ENCODE data around the gene CACNA1H.
"Not testable (repeated sequence)": the region's sequence is repeated elsewhere in the genome, so short reads cannot be mapped to it uniquely, and the experiment has no call there.

CACNA1H gene

DNA sequence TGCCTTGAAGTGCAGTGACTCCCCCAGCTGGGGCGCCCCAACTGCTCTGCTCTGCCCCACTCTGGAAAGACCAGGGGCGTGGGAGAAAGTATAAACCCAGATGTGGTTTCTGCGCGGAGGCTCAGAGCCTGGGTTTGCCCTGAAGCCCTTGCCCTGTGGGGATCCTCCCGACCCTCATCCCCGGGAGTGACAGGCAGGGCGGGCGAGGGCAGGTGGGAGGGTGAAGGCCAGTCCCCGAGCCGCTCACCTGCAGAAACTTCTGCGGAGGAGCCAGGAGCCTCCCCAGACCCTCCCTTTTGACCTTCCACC, 106.8 kb downstream of the CACNA1H start:
- no peak for FAIRE-seq
- no peak for DNase-seq (ENCODE audit: insufficient read length, low spot score)

DNA sequence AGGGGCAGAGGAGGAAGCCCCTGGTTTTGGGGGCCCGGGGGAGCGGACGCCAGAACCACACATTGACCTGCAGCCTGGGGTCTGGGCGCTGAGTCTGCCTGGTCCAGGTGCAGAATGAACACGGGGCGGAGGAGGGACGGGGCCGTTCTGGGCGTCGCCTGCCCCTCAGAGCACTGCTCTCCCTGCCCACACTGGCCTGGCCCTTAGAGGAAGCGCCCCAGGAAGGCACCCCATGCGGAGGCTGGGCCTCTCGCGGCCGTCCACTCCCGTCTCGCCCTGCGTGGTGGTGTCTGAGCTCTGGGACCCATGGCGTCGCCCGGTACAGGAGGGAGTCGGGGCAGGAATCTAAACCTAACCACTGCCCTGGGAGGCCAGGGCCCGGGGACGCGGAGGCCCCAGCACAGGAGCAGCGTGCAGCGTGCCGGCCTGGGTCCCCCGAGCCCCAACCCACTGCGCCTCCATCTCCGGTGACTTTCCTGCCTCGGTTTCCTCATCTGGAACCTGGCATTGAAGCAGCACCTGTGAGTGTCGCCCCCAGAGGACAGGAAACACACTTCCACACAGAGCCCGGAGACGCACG, 107.3 kb downstream of the CACNA1H start:
- DNase-seq (ENCODE audit: insufficient read length, low spot score) (no peak), FAIRE-seq (no peak)

DNA sequence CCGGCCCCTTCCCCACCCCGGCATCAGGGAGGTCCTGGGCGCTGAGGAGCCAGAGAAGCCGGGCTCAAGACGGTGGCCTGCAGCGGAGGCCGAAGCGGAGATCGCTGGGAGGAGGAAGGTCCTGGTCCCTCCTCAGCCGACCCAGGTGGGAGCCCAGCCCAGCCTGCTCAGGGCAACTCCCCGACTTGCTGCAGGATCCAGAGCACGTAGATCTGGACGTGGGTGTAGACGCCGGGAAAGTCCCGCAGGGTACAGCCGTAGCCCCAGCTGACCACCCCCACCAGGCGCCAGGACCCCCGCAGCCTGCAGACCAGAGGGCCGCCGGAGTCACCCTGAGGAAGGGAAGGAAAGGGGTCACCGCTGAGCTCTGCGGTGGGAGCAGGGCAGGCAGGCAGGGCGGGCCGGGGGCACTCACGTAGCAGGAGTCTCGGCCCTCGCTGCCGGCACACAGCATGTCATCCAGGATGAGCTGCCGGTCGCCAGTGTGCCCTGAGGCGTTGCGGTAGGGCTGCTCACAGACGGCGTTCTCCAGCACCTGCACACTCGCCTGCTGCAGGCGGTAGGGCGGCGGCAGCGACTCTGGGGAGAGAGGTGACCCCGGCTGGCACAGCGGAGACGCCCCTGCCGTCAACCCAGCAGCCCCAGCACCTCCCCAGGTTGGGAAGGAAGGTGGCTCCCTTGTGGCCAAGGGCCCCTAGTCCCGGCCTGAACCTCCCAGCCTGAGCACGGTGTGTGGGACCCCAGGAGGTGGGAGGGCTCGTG, 108.4 kb downstream of the CACNA1H start:
- no peak for FAIRE-seq

DNA sequence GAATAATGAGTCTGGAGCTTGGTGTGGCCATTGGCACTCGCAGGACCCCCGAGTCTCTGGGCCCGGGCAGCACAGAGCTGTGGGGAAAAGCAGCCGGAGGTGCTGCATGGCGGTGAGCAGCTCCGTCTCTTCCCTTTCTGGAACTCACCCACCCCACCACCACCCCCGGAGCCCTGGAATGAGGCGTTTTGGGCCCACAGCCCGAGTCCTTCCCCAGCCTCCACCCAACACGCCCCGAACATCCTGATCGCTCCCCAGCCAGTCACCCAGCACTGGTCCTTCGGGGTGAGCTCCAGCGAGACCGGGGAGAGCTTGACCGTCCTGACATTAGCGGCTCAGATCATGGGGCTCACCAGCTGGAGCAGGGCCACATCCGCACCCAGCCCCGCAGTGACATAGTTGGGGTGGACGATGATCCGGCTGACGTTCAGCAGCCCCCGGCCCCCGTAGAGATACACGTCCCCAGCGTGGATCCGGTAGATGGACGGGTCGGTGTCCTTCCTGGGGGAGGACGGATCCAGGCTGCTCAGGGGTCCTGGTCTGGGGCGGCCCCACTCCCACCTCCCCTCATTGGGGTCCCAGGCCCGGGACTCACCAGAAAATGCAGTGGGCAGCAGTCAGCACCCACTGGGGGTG, 109.4 kb downstream of the CACNA1H start:
- FAIRE-seq (no peak), DNase-seq (ENCODE audit: insufficient read length, low spot score) (no peak)

More for the DNA sequence above, 108.4 kb downstream of the CACNA1H start:
- no peak for DNase-seq (ENCODE audit: insufficient read length, low spot score)

DNA sequence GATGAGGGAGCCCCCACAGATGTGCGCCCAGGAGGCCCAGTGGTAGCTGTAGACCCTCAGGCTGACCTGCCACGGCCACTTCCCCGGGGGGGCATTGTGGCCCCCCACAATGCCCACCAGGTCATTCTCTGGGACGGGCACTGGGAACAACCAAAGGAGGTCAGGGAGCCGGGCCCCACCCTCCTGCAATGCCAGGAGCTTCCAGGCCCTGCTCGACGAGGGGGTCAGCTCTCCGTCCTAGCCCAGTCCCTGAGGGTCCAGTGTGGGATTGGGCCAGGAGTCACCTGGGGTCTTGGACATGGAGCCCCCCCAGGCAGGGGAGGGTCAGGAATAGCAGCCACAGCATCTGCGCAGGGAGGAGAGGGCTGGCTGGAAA, 109.9 kb downstream of the CACNA1H start:
- no peak for DNase-seq (ENCODE audit: insufficient read length, low spot score)
- FAIRE-seq: no peak

DNA sequence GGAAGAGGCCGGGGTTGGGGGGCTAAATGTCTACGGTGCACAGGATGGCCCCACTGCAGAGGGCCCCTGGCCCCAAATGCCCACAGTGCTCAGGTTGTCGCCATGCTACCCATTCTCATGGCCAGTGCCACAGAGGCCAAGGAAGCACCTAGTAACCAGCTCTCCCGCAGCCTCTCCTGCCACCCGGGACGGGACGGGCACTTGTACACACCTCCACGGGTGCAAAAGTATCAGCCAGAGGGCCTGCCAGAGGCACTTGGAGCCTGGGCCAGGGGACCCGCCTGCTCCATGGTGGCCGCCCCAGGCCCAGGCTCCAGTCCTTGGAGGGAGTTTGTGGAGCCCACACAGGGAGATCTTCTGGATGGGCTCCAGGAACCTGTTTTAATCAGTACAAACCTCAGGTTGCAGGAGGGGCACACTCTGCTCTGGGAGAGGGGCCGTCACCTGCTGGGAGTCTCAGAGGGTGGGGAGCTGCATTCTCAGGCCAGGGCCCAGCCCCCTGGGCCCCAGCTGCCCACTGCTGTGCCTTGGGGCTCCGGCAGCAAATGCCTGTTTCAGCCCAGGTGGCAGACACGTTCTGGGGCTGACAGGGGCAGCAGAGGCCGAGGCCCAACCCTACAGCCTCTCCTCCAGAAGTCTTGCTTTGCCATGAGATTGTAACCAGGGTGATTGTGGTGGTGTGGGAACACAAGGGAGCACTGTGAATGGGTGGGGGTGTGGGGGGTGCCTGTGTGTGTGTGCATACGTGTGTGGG, 110.9 kb downstream of the CACNA1H start:
- FAIRE-seq: no peak

DNA sequence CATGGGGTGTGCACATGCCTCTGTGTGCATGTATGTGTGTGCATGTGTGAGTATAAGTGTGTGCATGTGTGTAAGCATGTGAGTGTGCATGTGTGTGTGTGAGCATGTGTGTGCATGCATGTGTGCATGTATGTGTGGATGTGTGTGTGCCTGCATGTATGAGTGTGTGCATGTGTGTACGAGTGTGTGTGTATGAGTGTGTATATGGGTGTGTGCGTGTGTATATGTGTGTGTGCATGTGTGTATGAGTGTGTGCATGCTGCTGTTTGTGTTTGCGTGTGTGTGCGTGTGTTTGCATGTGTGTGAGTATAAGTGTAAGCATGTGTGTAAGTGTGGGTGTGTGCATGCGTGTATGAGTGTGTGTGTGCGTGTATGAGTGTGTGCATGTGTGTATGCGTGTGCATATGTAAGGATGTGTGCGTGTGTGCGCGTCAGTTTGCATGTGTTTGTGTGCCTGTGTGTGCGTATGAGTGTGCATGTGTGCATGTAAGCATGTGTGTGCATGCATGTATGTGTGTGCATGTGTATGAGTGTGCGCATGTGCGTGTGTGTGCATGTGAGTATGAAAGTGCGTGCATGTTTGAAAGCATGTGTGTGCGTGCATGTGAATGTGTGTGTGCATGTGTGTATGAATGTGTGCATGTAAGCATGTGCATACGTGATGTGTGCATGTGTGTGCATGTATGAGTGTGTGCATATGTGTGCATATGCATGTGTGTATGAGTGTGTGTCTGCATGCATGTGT, 111.6 kb downstream of the CACNA1H start:
- DNase-seq (ENCODE audit: insufficient read length, low spot score) (no peak), FAIRE-seq (peak; percentile 97)

More for the DNA sequence above, 110.9 kb downstream of the CACNA1H start:
- DNase-seq (ENCODE audit: insufficient read length, low spot score): no peak

DNA sequence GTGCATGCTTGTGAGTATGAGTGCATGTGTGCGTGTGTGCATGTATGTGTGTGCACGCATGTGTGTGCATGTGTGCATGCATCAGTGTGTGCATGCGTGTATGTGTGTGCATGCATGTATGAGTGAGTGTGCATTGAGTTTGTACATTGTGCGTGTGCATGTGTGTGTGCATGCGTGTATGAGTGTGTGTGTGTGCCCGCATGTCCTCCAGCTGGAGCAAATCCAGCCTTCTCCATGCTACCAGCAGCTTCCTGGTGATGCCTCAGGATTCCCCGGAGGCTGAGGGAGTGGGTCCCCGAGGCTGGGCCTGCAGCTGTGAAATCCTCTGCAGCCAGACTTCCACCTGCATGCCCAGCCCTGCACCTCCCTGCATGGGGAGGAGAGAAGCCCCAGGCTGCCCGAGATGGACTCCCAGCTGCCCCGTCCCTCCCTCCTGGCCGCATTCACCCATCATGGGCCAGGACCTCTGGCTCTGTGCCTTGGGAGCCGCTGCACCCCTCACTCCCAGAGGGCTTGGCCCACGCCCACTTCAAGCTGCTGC, 112.3 kb downstream of the CACNA1H start:
- FAIRE-seq: no peak
- DNase-seq (ENCODE audit: insufficient read length, low spot score): no peak

DNA sequence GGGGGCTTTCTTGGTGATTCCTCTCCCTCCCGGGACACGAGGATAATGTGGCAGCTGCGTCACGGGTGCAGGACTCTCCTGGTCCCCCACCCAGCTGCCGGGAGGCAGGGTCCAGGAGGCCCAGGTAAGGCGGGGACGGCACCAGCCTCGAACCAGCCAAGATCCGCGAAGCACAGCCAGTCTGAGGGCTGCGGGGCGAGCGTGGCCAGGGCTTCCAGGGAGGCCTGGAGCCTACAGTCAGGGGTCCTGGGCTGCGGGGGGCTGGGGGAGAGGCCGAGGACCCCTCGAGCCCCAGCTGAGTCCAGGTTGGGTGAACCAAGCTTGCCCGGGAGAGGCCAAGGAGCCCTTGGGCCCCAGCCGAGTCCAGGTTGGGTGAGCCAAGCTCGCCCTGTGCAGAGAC, 112.9 kb downstream of the CACNA1H start:
- no peak for FAIRE-seq

DNA sequence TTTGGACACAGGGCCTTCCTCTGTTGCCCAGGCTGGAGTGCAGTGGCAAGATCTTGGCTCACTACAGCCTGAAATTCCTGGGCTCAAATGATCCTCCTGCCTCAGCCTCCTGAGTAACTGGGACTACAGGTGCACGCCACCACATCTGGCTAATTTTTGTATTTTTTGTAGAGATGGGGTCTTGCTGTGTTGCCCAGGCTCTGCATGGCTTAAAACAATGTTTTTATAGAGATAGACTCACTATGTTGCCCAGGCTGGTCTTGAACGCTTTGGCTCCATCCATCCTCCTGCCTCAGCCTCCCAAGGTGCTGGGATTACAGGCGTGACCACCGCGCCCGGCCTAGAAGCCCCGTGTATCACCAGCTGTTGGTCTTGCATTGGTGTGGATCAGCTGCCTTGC, 116.5 kb downstream of the CACNA1H start:
- FAIRE-seq; DNase-seq (ENCODE audit: insufficient read length, low spot score): not testable (repeated sequence)

More for the DNA sequence above, 112.9 kb downstream of the CACNA1H start:
- DNase-seq (ENCODE audit: insufficient read length, low spot score): no peak

DNA sequence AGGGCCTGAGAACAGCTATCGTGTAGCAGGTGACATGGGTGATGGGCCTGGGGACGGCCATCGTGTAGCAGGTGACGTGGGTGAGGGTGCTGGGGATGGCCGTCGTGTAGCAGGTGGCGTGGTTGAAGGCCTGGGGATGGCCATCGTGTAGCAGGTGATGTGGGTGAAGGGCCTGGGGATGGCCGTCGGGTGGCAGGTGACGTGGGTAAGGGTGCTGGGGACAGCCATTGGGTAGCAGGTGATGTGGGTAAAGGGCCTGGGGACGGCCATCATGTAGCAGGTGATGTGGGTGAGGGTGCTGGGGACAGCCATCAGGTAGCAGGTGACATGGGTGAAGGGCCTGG, 118.4 kb downstream of the CACNA1H start:
- DNase-seq (ENCODE audit: insufficient read length, low spot score) (no peak), FAIRE-seq (no peak)
